Caco-2 (cell line): ENCODE data around the gene CMTM4. TPM values are rescaled to one million over a fixed set of nuclear protein-coding genes. Genes with fewer than 3 reads are reported as not detected.

Source experiments
- BruUV-seq: library from RNA; stranded (reverse); fragments of 400-500 nt; replicated peaks from 2 replicates; lab custom pipeline; 2021; lab: Mats Ljungman, UMichigan
- CTCF ChIA-PET: fragments of 300-600 bp; sonication (Branson Sonifier 250); formaldehyde crosslinking; loops from one replicate; lab custom pipeline; 2022; ENCODE audit warnings: antibody characterized with exemption; lab: Charles Lee
- POLR2A ChIA-PET: fragments of 300-600 bp; sonication (Branson Sonifier 250); formaldehyde crosslinking; loops from one replicate; lab custom pipeline; 2022; ENCODE audit warnings: antibody characterized with exemption; lab: Charles Lee
- DNase-seq, 2 experiments: peaks; one replicate each; pipeline versions ENCODE4 v3.0.0 to v3.0.0-alpha.2; 2020 to 2022
- H3K27me3 ChIP-seq: replicated peaks from 2 replicates; pipeline ENCODE4 v1.6.0; 2011; ENCODE audit warnings: low read length; ENCODE audit not compliant: control insufficient read depth, insufficient read depth
- H3K36me3 ChIP-seq: 2 replicates; pipeline ENCODE4 v1.5.1; 2011; ENCODE audit warnings: low read length; ENCODE audit not compliant: control insufficient read depth, insufficient read depth
- H3K4me1 ChIP-seq: fragments of 250-450 bp; sonication (Bioruptor Pico); 2 replicates; pipeline ENCODE4 v1.5.1; 2020; ENCODE audit warnings: mild to moderate bottlenecking
- H3K4me3 ChIP-seq: 2 replicates; pipeline ENCODE4 v1.5.1; 2011; ENCODE audit warnings: low read depth, mild to moderate bottlenecking, control low read depth, low read length
- H3K9me3 ChIP-seq: fragments of 250-450 bp; sonication (Bioruptor Pico); 2 replicates; pipeline ENCODE4 v1.5.1; 2020; ENCODE audit warnings: mild to moderate bottlenecking, moderate library complexity
- H3K27ac Mint-ChIP-seq: one replicate; pipeline ENCODE4 v1.8.0; 2022; ENCODE audit warnings: mixed read lengths; ENCODE audit not compliant: unreplicated experiment
- H3K27me3 Mint-ChIP-seq: one replicate; pipeline ENCODE4 v1.8.0; 2022; ENCODE audit warnings: mixed read lengths; ENCODE audit not compliant: insufficient read depth, unreplicated experiment
- H3K36me3 Mint-ChIP-seq: one replicate; pipeline ENCODE4 v1.8.0; 2022; ENCODE audit warnings: mild to moderate bottlenecking, mixed read lengths; ENCODE audit not compliant: insufficient read depth, unreplicated experiment
- H3K4me1 Mint-ChIP-seq: one replicate; pipeline ENCODE4 v1.8.0; 2022; ENCODE audit warnings: low read depth, mixed read lengths; ENCODE audit not compliant: unreplicated experiment
- H3K4me3 Mint-ChIP-seq: one replicate; pipeline ENCODE4 v1.8.0; 2022; ENCODE audit warnings: mild to moderate bottlenecking, moderate library complexity, mixed read lengths; ENCODE audit not compliant: unreplicated experiment
- H3K9me3 Mint-ChIP-seq: one replicate; pipeline ENCODE4 v1.8.0; 2022; ENCODE audit warnings: mixed read lengths; ENCODE audit not compliant: unreplicated experiment
- CTCF ChIP-seq, 2 experiments: fragments of 200-600 bp in 1 of 2; IDR thresholded peaks; 1 replicate in 1 of 2; 2 replicates in 1 of 2; pipeline versions ENCODE4 v1.5.1 to v1.8.0; 2011 to 2022; ENCODE audit warnings: antibody characterized with exemption in 1 of 2, control low read depth in 1 of 2, inconsistent platforms in 1 of 2, low read depth in 1 of 2, low read length in 1 of 2, mild to moderate bottlenecking in 1 of 2, moderate library complexity in 1 of 2; ENCODE audit not compliant: insufficient read depth in 1 of 2, severe bottlenecking in 1 of 2, unreplicated experiment in 1 of 2
- intact Hi-C: fragments of 100-400 bp; cut with micrococcal nuclease; formaldehyde crosslinking; loops from one replicate; pipeline ENCODE4 v1.10.0; 2022; ENCODE audit not compliant: unreplicated experiment
- total RNA-seq: library from RNA; stranded (reverse); gene quantifications from 2 replicates; pipeline ENCODE4 v1.2.3, GENCODE V29; 2022

The CMTM4 gene
- total RNA-seq, 1 experiment from 2014 or later, result 108 TPM

DNA sequence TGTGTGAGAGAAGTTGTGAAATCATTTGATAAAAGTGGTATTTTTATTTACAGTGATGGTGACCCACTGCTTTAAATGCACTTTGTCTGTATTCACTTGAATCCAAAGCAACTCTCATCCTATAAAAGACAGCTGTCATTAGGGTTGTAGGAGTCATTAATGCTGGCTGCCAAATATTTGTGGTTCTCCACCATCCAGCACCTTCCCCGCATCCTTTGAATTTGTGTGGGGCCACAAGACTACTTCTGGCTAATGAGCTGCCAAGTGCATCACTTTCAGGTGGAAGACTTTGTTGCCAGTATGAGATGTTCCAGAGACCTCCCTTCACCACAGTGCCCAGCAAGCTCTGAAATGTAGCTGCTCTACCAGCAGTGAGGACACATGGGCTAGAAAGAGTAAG, 48.7 kb downstream of the CMTM4 start:
- intact Hi-C loops, result no loop called here
- BruUV-seq, result no TSS peak

DNA sequence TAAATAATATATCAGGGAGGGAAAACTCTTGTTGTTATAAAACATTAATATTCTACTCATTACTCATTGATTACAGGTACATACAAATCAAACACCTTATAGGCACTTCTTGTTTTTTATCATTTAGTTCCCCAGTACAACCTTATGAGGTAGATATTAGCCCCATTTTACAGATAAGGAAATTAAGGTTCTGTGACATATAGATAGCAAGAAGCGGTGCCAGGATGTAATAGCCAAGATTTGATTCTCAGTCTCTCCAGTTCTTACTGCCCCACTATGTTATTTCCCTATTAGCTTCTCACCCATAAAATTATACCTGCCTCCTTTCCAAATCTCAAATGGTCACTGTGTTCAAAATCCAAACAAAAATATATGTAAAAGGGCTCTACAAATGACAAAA, 55.2 kb downstream of the CMTM4 start:
- H3K27me3 Mint-ChIP-seq, result no peaks in the 10 kb centered on the region
- Histone ChIP-seq H3K27me3 (no peaks in the 10 kb centered on the region), H3K4me1 (no peaks in the 10 kb centered on the region), H3K36me3 (no peaks in the 10 kb centered on the region), H3K4me3 (no peak overlapping the region), H3K9me3 (no peaks in the 10 kb centered on the region)
- POLR2A ChIA-PET, result no interaction called here
- H3K9me3 Mint-ChIP-seq, result no peaks in the 10 kb centered on the region
- no peak for TF ChIP-seq CTCF (IDR thresholded peaks at IDR 0.05; ENCODE audit: insufficient read depth in 1 of 2, low read depth in 1 of 2, low read length in 1 of 2, severe bottlenecking in 1 of 2, unreplicated experiment in 1 of 2)
- no peaks in the 10 kb centered on the region for H3K4me1 Mint-ChIP-seq
- H3K36me3 Mint-ChIP-seq, result peaks cover 16% of the 10 kb centered on the region
- intact Hi-C loops, result no loop called here
- no peak overlapping the region for H3K4me3 Mint-ChIP-seq
- no TSS peak for BruUV-seq
- DNase-seq, result no peak
- CTCF ChIA-PET, result no interaction called here
- no peak overlapping the region for H3K27ac Mint-ChIP-seq

More for the DNA sequence above, 48.7 kb downstream of the CMTM4 start:
- peaks cover 18% of the 10 kb centered on the region for H3K4me1 Mint-ChIP-seq
- H3K27ac Mint-ChIP-seq, result no peak overlapping the region
- ChIA-PET CTCF (interaction anchor here (0.8 kb wide), 1 partner anchor 39 kb away, joined by 3 read pairs; no protein-coding TSS in a partner anchor), POLR2A (no interaction called here)
- H3K9me3 Mint-ChIP-seq, result no peaks in the 10 kb centered on the region
- no peak for TF ChIP-seq CTCF (IDR thresholded peaks at IDR 0.05; ENCODE audit: insufficient read depth in 1 of 2, low read depth in 1 of 2, low read length in 1 of 2, severe bottlenecking in 1 of 2, unreplicated experiment in 1 of 2)
- no peak overlapping the region for H3K4me3 Mint-ChIP-seq
- H3K4me3 ChIP-seq, result no peak overlapping the region
- H3K36me3 Mint-ChIP-seq, result peaks cover 5% of the 10 kb centered on the region
- H3K9me3 ChIP-seq, result no peaks in the 10 kb centered on the region
- no peaks in the 10 kb centered on the region for H3K36me3 ChIP-seq
- DNase-seq, result no peak
- H3K4me1 ChIP-seq, result peaks cover 19% of the 10 kb centered on the region; the same call in 1 of the 2 replicates
- no peaks in the 10 kb centered on the region for H3K27me3 Mint-ChIP-seq
- no peaks in the 10 kb centered on the region for H3K27me3 ChIP-seq

- BruUV-seq, result no TSS peak
- no peak for DNase-seq
- TF ChIP-seq CTCF (IDR thresholded peaks at IDR 0.05; ENCODE audit: insufficient read depth in 1 of 2, low read depth in 1 of 2, low read length in 1 of 2, severe bottlenecking in 1 of 2, unreplicated experiment in 1 of 2), result no peak
Observed at GRCh38 chr16:66640724-66641314, 55.7 kb downstream of the CMTM4 start.

More at GRCh38 chr16:66640724-66641314, 55.7 kb downstream of the CMTM4 start:
- no peaks in the 10 kb centered on the region for H3K36me3 ChIP-seq
- no peaks in the 10 kb centered on the region for H3K9me3 Mint-ChIP-seq
- H3K36me3 Mint-ChIP-seq, result peaks cover 15% of the 10 kb centered on the region
- no peaks in the 10 kb centered on the region for H3K27me3 ChIP-seq
- H3K4me3 Mint-ChIP-seq, result no peak overlapping the region
- intact Hi-C loops, result no loop called here
- CTCF ChIA-PET, result interaction anchor here (1.5 kb wide), 1 partner anchor 10 kb away, joined by 4 read pairs; no protein-coding TSS in a partner anchor
- no peak overlapping the region for H3K4me3 ChIP-seq
- POLR2A ChIA-PET, result interaction anchor here (0.5 kb wide), 1 partner anchor 234 kb away, joined by 3 read pairs; no protein-coding TSS in a partner anchor
- no peak overlapping the region for H3K27ac Mint-ChIP-seq
- H3K9me3 ChIP-seq, result no peaks in the 10 kb centered on the region
- no peaks in the 10 kb centered on the region for H3K4me1 ChIP-seq
- no peaks in the 10 kb centered on the region for H3K27me3 Mint-ChIP-seq
- no peaks in the 10 kb centered on the region for H3K4me1 Mint-ChIP-seq
